GM19463 (cell line): Measurements from ENCODE around the gene MYO5B.

Source experiments
- ATAC-seq: cut with Tn5 transposase; IDR thresholded peaks from one replicate; pipeline ENCODE4 v1.9.1; 2021; ENCODE audit warnings: mild to moderate bottlenecking, moderate library complexity; ENCODE audit not compliant: unreplicated experiment

The MYO5B gene

GRCh38 chr18:50027996-50028395, 167.0 kb downstream of the MYO5B start:
- no peak for ATAC-seq

GRCh38 chr18:50024466-50024865, 170.5 kb downstream of the MYO5B start:
- ATAC-seq = no peak

- no peak for ATAC-seq
Observed at GRCh38 chr18:50022985-50023384, 172.0 kb downstream of the MYO5B start.

- no peak for ATAC-seq
Observed at GRCh38 chr18:50014606-50015005, 180.3 kb downstream of the MYO5B start.

GRCh38 chr18:50013363-50014138, 181.4 kb downstream of the MYO5B start:
- ATAC-seq = no peak

- no peak for ATAC-seq
Observed at GRCh38 chr18:50011813-50012435, 183.0 kb downstream of the MYO5B start.

- peak; percentile 93 for ATAC-seq
Observed at GRCh38 chr18:50009773-50010335, 185.1 kb downstream of the MYO5B start.

DNA sequence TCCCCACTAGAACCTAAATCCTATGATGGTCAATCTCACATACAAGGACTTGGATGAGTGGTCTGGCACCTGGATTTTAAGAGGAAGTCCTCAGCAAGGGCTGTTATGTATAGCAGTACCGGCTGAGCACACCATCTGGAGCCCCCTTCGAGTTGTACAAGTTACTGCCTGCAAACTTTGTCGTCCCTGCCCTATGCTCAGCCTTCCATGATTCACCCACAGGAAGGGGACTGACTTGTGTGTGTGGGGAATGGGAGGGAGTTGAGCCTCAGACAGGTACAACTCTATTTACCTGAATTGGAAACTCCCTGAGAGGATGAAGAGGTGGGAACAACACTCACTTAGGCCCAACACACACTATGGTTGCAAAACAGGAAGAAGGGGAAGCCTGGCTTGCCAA, 186.6 kb downstream of the MYO5B start:
- no peak for ATAC-seq

DNA sequence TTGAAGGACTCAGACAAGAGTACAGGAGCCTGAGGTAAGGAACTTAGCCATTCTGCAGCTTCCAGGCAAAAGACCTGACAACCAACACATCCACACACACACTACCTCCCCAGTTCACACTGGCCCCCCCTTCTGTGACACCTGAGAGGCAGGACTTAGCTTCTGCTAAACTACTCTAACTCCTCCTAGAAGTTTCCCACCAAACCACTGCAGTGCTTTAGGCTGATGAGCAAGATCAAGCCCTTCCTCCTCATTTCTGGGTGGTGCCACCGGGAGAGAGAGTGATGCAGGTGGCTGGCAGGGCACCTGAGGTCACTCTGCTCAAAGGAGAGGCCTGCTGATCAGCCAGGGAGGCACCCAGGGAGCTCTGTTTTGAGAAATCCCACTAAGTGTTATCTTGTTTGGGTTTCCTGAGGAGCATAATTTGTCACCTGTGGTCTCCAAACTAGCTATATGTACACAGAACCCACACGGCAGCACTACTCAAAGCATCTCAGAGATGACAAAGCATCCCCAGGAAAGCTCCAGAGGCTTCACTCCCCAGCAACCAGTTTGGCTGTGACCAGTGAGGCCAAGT, 188.4 kb downstream of the MYO5B start:
- ATAC-seq = no peak

- ATAC-seq = no peak
Observed at GRCh38 chr18:50004013-50004412, 190.9 kb downstream of the MYO5B start.

DNA sequence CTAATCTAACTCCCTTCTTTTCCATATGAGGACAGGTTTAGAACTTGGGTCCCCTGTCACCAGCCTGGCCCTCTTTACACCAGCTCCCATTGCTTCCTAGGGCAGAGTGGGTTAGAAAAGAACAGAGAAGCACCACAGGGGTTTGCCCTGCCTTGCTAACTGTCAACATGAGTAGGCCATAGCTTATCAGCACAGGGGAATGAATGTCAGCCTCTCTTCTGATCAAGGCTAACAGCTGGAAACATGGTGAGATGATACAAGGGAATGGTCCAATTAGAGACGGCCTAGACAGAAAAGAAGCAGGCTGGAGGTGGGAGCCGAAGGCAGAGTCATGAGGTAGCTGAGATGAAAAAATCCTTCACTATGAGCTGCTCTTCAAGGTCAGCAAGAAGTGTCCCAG, 192.2 kb downstream of the MYO5B start:
- ATAC-seq = no peak

GRCh38 chr18:50000227-50000626, 194.7 kb downstream of the MYO5B start:
- ATAC-seq = no peak

- no peak for ATAC-seq
Observed at GRCh38 chr18:49999128-49999527, 195.8 kb downstream of the MYO5B start.

- no peak for ATAC-seq
Observed at GRCh38 chr18:49997558-49997957, 197.4 kb downstream of the MYO5B start.

DNA sequence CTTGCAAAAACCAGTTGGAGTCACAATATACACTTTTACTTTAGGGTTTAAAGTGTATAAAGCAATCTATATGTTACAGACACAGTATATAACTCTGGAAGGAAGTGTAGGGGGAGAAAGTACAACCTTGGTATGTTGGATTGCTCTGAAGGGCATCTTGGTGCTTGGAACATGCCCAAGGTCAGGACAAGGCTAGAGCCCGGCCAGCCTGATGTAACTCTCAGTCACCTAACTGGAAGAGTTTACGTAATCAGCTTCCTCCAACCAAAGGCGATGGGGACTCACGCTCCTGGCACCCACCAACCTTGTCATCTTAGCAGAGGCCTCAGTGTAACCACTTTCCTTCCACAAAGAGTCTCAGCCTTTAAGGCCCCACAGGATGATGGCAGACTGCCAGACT, 200.5 kb downstream of the MYO5B start:
- ATAC-seq = no peak

GRCh38 chr18:49993299-49993698, 201.6 kb downstream of the MYO5B start:
- ATAC-seq = no peak

- ATAC-seq = no peak
Observed at GRCh38 chr18:49988733-49989132, 206.2 kb downstream of the MYO5B start.

GRCh38 chr18:49988101-49988500, 206.8 kb downstream of the MYO5B start:
- ATAC-seq = no peak

GRCh38 chr18:49985236-49985635, 209.7 kb downstream of the MYO5B start:
- ATAC-seq = no peak

- no peak for ATAC-seq
Observed at GRCh38 chr18:49980896-49981295, 214.1 kb downstream of the MYO5B start.

GRCh38 chr18:49976795-49977560, 218.0 kb downstream of the MYO5B start:
- ATAC-seq = no peak
